GM19328 (cell line): ENCODE data around the gene PTPN14.

Source experiments
- ATAC-seq: cut with Tn5 transposase; IDR thresholded peaks from one replicate; pipeline ENCODE4 v1.9.1; 2021; ENCODE audit warnings: mild to moderate bottlenecking, moderate library complexity; ENCODE audit not compliant: unreplicated experiment

PTPN14 gene

DNA sequence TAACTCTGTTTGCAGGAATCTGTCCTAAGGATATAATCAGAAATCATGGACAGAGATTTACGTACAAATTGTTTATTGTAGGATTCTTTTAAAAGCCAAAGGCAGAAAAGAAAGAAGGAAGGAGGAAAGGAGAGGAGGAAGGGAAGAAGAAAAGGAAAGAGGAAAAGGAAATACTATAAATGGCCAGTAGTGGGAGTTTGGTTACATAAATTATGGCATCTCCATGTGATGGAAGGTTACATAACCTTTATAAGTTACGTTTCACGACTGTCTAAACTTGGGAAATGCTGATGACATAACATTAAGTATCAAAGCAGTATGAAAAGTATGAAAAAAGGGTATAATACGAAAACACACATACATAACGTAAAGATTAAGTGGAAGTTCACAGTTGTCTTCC is 231.5 kb downstream of the PTPN14 start:
- ATAC-seq: no peak

DNA sequence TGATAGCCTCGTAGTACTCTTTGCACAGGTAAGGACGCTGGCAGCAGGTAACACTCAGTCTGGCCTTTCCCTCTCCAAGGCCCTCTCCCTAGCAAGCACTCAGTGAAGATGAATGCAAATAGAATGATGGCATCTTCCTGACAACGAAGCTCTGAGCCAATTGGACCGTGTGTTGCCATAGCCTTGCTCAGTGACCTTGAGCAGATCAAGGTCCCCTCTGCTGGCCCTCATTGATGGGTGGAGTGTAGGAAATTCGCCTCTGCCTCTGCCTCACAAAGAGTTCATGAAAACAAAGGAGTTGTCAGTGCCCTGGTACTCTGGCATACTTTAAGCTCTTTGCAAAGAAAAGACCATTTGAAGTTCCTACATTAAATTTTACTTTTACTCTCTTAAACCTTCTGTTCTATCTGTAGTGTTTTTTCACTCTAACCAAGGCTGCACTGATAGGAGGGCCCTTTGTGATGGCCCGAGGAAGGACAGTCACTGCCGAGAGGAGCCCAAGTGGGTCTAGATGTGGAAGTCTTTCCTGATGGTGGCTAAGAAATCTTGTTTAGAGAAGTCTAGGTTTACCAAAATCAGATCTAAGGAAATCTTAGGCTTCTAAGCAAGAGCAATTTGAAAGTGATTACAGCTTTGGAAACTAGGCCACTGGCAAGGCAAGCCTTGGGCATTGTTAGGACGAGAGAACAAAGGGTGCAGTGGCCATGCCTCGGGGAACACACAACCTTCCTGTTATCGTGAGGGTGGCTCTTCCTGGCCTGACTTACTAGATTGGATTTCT is 232.3 kb downstream of the PTPN14 start:
- no peak for ATAC-seq

DNA sequence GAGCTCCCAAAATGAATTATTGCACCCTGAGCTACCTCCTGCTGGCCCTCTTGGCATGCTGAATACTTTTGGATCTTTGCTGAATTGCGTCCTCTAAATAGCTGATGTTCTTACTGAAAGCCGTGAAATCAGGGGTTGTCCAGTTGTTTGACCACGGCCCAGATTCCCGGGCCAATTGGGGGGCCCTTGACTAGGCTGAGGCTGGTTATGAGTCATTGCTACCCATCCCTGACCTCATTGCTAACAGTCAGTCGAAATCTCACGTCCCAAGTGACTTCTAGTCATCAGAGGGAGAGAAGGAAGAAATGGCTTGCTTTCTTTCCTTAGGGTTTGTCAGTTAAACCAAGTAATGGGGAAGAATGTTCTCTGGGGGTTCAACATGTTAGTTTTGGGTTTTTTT is 233.0 kb downstream of the PTPN14 start:
- ATAC-seq: no peak

DNA sequence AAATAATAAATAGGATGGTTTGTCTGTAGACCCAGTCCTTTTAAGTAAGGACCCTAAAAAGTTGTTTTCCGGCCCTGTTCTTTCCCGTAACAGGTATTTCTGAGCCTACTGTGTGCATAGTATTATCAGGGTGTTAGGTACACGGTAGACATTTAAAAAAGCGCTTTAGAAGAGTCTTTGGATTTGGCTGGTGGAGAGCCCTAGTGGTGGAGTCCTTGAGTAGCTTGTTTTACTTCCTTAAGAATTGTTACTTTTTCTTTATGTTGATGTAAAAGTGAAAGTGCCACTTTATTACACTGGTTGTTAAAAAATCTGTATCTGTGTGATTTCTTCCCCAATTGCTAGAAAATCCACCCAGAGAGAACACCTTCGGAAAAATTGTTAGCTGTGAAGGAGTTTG is 233.7 kb downstream of the PTPN14 start:
- no peak for ATAC-seq

DNA sequence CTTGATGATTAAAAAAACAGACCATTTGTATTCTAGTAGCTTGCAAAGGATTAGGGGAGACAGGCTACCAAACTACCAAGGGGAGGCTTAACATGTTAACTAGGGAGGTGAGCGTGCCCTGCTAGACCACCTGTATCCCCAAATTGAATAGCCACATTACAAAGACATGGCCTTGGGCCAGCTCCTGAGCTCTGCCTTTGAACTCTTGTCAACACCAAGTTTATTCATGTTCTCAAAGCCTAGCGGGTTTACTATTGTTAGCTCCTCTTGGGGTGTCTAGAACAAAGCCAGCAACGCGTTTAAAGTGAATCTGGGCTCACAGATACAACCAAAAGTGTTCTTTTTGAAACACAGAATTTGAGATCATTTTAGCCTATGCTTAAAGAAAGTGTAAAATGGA is 234.1 kb downstream of the PTPN14 start:
- no peak for ATAC-seq

DNA sequence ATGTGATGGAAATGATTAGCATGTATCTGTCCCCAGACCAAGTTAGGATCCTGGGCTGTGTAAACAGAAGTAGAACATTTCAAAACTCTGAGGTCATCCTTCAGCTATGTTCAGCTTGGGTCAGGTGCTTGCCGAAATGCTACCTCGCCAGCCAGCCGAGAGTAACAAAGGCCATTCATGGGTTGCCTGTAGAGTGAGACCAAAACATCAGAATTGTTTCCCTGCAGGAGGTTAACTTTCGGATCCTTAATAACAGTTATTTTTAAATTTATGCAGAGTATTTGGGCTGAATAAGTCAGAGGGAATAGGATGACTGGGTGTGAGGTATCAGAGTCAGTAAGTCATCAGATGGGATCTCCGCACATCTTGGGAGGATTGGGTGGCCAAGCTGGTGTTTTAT is 234.8 kb downstream of the PTPN14 start:
- ATAC-seq: no peak

DNA sequence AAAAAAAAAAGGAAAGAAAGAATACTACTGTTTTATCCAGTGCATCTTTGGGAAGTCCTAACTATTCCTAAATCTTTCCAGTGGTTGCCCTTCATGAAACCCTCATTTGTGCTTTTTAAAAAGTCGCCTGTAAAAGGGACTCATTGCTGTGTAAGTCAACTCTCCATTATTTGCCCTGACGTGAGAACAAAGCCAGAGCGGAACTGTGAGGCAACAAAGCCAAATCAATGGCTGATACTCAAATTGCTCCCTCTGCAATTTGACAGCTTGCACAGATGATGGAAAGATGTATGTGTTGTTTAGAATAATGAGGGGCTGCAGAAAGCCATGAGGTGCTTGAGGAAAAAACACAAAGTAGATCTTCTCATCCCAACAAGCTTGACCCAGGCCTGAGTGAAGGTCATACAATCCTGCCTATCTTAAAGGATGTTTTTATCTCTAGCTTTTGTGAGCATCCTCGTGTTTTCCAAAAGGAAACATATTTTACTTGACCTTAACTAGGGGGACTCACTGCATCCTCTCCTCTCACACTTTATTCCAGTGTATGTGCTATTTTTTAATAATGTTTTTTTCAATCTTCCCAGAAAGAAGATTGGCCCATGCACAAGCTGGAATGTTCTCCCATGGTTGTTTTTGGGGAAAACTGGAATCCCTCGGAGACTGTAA is 237.1 kb downstream of the PTPN14 start:
- ATAC-seq: no peak

DNA sequence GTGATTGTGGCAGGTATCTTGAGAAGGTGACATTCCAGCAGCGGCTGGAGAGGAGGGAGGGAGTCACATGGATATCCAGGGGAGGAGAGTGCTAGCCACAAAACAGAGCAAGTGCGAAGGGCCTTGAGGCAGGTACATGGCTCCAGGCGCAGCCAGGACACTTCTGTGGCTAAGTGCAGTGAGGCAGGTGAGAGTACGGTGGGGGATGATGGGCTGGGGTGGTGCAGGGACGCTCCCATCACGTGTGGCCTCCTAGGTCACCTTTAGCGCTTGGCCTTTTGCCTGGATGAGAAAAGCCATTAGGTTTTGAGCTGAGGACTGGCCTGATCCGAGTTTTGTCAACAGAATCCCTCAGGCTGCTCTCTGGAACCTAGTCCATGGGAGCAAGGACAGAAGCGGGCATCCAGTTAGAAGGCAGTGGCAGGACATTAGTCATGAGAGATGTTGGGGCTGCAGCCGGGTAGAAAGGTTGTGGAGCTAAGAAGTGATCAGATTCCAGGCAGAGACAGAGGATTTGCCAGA is 238.8 kb downstream of the PTPN14 start:
- no peak for ATAC-seq

DNA sequence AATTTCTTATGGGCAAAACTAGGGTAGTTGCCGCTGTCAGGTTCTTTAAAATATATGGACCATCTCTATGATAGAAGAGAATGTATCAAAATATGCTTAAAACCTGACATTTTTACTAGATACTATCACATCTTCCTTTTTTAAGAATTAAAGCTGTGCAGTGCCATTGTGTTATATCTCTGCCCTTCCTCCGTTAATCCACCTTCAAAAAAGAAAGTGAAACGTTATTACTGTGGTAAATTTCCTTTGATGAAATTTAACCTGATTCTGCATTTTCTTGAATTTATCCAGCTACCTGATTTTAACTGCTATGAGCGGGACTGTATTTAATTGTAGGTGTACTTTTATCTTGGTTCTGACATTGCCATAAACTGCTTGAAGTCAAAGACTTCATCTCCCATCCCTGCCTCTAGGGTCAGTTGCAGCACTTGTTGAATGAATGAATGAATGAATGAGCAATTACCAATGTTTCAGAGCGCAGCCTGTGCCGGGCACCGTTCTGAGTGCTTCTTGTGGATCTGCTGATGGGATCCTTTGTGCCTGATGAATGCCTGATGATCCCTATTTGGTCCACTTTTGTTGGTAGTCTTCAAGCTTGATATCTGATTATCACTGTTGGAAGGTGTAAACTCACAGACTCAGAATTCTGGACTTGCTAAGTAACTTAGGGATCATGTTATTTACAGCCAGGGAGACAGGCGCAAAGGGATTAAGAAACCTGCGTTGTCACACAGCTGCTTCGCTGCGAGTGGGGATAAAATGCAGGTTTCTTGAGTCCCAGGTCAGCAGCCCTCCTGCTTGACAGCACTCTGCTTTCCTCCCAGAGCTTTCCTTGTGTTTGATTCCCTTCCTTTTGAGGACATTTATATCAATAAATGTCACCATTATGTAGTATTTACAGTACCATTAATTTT is 240.4 kb downstream of the PTPN14 start:
- no peak for ATAC-seq

DNA sequence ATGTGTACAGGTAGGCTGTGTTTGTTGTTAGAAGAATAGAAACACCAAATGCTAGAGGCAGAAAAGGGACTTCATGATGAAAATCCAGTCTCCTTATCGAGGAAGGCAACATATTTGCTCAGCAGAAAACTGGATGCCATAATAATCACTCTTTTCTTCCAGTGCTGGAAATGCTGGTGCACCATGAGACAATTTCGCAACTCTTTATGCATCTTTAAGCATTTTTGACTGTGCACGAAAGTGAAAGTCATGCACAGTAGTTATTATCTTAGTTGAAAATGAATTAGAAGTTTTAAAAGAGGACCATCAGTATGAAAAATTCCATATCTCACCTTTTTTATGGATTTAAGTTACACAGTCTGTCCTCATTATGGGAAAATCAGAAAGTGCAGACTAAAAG is 241.4 kb downstream of the PTPN14 start:
- ATAC-seq: no peak

DNA sequence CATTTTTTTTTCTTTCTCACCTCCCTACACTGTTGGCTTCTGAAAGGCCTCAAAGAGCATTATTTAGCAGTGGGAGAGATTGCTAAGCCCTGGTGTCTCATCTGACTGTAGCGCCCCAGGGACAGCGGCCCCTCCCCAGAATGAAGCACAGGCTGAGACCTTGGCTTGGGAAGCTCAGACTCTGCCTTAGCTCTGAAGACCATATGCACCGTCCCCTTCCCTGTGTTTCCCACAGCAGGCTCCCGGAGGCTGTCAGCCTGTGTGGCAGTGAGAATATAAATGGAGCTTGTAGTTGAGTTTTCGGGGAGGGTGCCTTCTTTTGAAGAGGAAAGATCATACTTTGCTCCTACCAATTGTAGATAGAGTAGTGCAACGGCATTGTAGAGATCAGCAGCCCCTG is 245.1 kb downstream of the PTPN14 start:
- no peak for ATAC-seq

DNA sequence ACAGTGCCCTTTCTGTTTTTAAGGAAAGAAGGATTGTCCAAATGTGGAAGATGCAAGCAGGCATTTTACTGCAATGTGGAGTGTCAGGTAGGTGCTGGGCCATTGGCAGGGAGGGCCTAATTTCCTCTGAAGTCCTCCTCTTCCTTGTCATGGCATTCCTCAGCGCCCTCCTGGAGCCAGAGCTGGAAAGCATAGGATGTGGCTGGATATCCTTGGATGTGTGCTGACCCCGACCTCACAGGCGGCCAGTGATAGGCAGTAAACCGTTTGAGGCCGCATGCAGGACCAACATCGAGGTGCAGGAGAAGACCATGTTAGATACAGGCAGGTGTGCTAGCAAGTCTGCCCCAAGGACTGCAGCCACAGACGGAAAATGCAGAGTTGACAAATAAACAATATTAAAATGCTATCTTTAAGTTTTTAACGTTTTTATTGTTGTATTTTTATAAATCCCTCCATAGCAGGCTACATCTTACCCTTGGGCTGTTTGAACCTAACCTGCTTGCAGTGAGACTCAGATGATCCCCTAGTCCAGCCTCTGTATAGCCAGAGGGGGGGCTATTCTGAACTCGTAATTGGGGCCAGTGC is 246.1 kb downstream of the PTPN14 start:
- no peak for ATAC-seq

DNA sequence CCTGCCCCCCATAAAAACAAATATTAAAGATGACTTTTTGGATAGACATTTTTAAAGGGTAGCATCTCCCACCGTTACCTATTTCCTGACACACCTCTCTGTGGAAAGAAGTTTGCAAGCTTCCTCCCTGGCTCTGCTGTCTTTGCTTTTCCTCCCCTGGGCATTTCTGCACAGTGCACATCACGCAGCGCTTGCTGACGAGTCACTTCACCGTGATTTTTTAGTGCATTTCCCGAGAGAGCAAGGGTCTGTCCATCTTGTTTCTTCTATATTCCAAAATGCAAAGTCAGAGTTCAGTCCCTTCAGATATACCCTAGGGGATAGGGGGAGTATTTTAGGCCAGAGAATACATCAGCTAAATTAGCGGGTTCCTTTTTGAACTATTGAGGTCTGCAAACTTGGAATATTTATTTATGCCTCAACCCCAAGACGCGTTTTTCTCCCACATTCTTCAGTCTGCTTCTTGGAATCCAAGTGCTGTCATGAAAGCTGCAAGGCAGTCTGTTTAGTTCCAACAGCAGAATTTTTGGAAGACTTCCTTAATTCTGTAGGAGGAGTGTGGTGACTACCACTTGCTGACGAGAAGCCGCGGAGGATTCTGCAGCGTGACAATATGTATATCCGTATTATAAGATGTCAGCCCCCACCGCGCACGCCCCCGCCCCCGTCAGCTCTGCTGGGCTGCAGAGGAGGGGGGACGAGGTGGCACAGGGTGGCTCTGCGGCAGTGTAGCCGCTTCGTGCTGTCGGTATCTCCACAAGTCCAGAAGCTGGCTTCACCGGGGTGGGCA is 248.1 kb downstream of the PTPN14 start:
- no peak for ATAC-seq

DNA sequence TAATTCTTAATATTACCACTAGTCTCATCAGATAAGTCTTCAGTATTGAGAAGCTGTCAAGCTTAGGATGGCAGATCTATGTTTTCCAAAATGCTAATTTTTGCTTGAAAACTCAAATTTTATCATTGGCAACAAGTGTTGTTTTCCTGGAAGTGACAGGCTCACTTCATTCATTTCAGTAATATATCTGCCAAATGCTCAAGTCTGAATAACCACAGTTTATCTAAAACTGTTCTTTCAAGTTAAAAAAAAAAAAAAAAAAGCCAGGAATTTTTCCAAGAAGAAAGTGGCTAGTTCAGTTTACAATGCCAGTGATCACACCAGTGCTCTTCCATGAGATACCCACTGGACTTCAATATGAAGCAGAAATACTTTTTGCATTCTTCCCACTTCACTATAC is 249.9 kb downstream of the PTPN14 start:
- no peak for ATAC-seq

DNA sequence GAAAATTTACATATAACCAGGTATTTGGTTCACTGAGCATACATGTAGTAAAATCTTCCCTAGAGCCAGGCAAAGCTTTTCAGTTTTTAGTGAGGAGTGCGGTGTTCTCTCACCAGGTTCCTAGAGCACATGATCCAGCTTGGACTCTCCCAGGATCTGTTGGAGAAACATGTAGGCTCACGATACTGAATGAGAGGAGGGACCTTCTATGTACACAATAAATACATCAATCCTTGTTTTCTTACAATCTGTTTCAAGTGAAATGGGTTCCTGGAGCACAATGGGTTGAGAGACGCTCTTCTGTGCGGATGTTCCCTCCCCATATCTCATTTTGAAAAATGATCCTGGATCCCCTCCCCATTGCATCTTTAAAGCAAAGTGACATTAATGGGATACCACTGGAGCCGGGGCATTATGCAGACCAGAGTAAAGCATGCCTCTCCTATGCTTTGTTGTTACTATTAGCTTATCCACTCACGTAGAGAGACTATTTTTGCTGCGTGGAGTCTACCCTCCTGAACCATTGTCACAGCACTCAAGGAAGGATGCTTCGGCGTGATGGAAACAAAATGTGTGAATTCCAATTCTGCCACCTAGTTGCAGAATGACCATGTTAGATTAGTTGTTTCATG is 251.1 kb downstream of the PTPN14 start:
- no peak for ATAC-seq
